PC-3 (cell line): ENCODE measurements around the gene CCDC192.

Experiments used
- CTCF ChIP-seq: fragments of 300-600 bp; sonication (generic); conservative IDR thresholded peaks from 2 replicates; pipeline ENCODE4 v1.5.1; 2017; ENCODE audit warnings: antibody characterized with exemption, low read depth, mild to moderate bottlenecking, low read length
- EZH2 ChIP-seq: fragments of 300-600 bp; sonication (generic); IDR thresholded peaks from one replicate; pipeline ENCODE4 v1.6.1; 2017; ENCODE audit warnings: antibody characterized with exemption, mild to moderate bottlenecking, low read length; ENCODE audit not compliant: unreplicated experiment
- EZH2phosphoT487 ChIP-seq: fragments of 300-600 bp; sonication (generic); IDR thresholded peaks from 2 replicates; pipeline ENCODE4 v1.6.1; 2018; ENCODE audit warnings: mild to moderate bottlenecking, antibody characterized with exemption, low read length, borderline replicate concordance

- TF ChIP-seq CTCF (no peak), EZH2phosphoT487 (no peak), EZH2 (no peak)
Observed at GRCh38 chr5:127741412-127741811, 38.2 kb downstream of the CCDC192 start.
